NCI-H1105 treated with DMSO at 0.1 percent for 48 hours (cell line): ENCODE measurements around the gene SMS.

ENCODE experiments used
- DNase-seq: peaks from one replicate; lab custom pipeline; 2025; lab: John Stamatoyannopoulos, UW

The SMS gene

DNA sequence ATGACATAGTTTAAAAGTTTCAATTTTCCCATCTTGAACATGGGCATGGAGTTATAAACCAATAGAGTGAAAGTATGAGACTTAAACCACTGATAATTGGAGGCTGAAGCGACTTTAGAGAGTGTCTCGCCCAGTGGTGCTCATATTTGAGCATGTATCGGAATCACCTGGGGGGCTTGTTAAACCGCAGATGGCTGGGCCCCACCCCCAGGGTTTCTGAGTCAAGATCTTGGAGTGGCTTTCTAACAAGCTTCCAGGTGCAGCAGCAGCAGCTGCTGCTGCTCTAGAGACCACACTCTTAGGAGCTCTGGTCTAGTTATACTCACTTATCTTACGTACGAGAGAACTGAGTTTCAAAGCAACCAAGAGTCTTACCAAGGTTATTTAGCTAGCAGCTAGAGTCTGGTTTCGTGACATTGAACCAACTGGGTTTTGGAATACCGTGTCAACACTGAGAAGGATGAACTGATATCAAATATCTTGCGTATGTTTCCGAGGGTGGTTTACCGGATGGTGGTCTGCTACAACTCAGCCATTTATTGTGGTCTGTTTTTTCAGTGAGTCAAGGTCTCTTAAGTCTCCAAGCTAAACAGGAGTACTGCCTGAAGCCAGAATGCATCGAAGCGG, 97.5 kb downstream of the SMS start:
- no peak for DNase-seq

GRCh38 chrX:22039541-22039940, 99.0 kb downstream of the SMS start:
- no peak for DNase-seq

DNA sequence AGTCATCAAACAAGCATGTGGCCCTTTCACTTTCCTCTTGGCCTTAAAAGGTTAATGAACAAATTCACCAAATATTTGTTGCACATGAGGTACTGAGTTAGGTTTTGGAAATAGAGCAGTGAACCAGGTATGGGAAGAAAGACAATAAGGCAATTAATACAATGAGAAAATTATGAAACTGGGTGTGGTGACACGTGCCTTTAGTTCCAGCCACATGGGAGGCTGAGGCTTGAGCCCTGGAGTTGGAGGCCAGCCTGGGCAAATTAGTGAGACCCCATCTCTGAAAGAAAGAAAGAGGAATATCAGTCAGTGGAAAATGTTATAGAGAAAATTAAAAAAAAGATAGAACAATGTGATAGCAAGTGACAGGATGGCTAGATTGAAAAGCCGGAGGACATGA, 99.7 kb downstream of the SMS start:
- DNase-seq: no peak

DNA sequence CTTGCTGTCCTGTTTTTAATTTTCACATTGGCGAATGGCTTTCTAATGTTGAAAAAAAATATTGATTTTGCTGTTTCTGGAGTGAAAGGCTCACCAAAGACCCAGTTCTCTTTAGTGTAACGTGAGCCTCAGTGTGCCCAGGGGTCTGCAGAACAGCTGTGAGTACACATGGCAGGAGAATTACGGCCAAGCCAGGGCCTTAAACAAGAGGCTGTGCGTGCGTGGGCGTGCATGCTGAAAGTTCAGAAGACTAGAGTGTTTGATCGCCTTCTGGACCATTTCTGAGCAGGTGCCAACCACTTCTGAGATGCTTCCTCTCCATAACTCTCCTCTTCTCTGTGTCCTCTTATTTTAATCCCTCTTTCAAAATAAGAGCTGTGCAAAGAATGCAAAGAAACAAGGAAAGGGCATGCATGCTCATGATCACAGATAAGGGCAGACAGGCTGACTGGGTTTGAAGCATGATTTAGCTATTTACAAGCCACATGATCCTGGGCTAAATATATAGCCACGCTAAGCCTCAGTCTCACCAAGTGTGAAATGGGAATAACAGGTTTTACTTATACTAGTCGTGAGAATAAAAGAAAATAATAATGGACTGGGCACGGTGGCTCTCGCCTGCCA, 101.5 kb downstream of the SMS start:
- peak; percentile 25 for DNase-seq

GRCh38 chrX:22043872-22044271, 103.4 kb downstream of the SMS start:
- no peak for DNase-seq
